Fibroblast of lung (primary cell): Measurements from ENCODE around the gene NKD2. TPM values are rescaled to one million over a fixed set of nuclear protein-coding genes. Genes with fewer than 3 reads are reported as not detected.

Experiments
- DNase-seq, 2 donors: peaks; one replicate each; pipeline versions ENCODE4 v3.0.0 to v3.0.0-alpha.2; 2010; ENCODE audit warnings: low read depth in 2 of 2
- H2AFZ ChIP-seq: 2 replicates; pipeline ENCODE4 v1.5.1; 2012; ENCODE audit warnings: low read length, control low read depth, inconsistent platforms
- H3K27ac ChIP-seq: 2 replicates; pipeline ENCODE4 v1.5.1; 2011; ENCODE audit warnings: low read length, control low read depth; ENCODE audit not compliant: insufficient read depth
- H3K27me3 ChIP-seq: 2 replicates; pipeline ENCODE4 v1.5.1; 2011; ENCODE audit warnings: mild to moderate bottlenecking, low read length; ENCODE audit not compliant: control insufficient read depth, insufficient read depth
- H3K36me3 ChIP-seq: 2 replicates; pipeline ENCODE4 v1.5.1; 2011; ENCODE audit warnings: low read length; ENCODE audit not compliant: control insufficient read depth, insufficient read depth
- H3K4me1 ChIP-seq: 2 replicates; pipeline ENCODE4 v1.5.1; 2011; ENCODE audit warnings: low read length; ENCODE audit not compliant: control insufficient read depth, insufficient read depth; ENCODE audit errors: extremely low read depth
- H3K4me2 ChIP-seq: 2 replicates; pipeline ENCODE4 v1.5.1; 2011; ENCODE audit warnings: low read length, control low read depth; ENCODE audit not compliant: insufficient read depth; ENCODE audit errors: extremely low read depth
- H3K4me3 ChIP-seq, 4 experiments: fragments of 200-600 bp in 1 of 4; sonication (generic) in 1 of 4; replicated peaks in 1 of 4; 2 replicates each; pipeline ENCODE4 v1.5.1; 2011 to 2016; ENCODE audit warnings: low read length in 4 of 4, low read depth in 3 of 4, mild to moderate bottlenecking in 3 of 4, control low read depth in 2 of 4, inconsistent platforms in 1 of 4, mixed read lengths in 1 of 4; ENCODE audit not compliant: insufficient read depth in 1 of 4; ENCODE audit errors: control extremely low read depth in 1 of 4
- H3K79me2 ChIP-seq: 2 replicates; pipeline ENCODE4 v1.5.1; 2012; ENCODE audit warnings: mild to moderate bottlenecking, low read length, inconsistent platforms; ENCODE audit not compliant: control insufficient read depth, insufficient read depth
- H3K9ac ChIP-seq: 2 replicates; pipeline ENCODE4 v1.5.1; 2011; ENCODE audit warnings: mild to moderate bottlenecking, low read length, control low read depth; ENCODE audit not compliant: insufficient read depth
- H3K9me3 ChIP-seq: 2 replicates; pipeline ENCODE4 v1.5.1; 2012; ENCODE audit warnings: low read depth, low read length; ENCODE audit not compliant: control insufficient read depth, insufficient read depth
- H4K20me1 ChIP-seq: 2 replicates; pipeline ENCODE4 v1.5.1; 2011; ENCODE audit warnings: low read length; ENCODE audit not compliant: control insufficient read depth, insufficient read depth; ENCODE audit errors: extremely low read depth
- EZH2 ChIP-seq: IDR thresholded peaks from 2 replicates; pipeline ENCODE4 v1.5.1; 2012; ENCODE audit warnings: low read length, control low read depth, mild to moderate bottlenecking; ENCODE audit errors: missing control alignments
- polyA plus RNA-seq, 2 donors: library from polyadenylated mRNA; depleted of rRNA in 1 of 2; stranded (reverse) in 1 of 2; unstranded in 1 of 2; fragments of >200 nt; gene quantifications; 2 replicates each; pipeline ENCODE4 v1.2.1, GENCODE V29; 2011 to 2012; ENCODE audit warnings: missing spikeins in 1 of 2
- total RNA-seq: library from RNA; depleted of rRNA; stranded (reverse); fragments of >200 nt; gene quantifications from 2 replicates; pipeline ENCODE4 v1.2.1, GENCODE V29; 2014
- TF ChIP-seq, protein P1 (sequence below), 2 donors: IDR thresholded peaks in 1 of 2; conservative IDR thresholded peaks in 1 of 2; 1 replicate in 1 of 2; 2 replicates in 1 of 2; pipeline ENCODE4 v1.5.1; 2011 to 2012; ENCODE audit warnings: low read length in 2 of 2, control low read depth in 1 of 2, inconsistent platforms in 1 of 2, low read depth in 1 of 2, mild to moderate bottlenecking in 1 of 2

Gene NKD2
- total and polyA plus RNA-seq, 2 donors (not counting 1 experiment from before 2014, with no cell fraction given): under 0.01 TPM; not detected in 1

DNA sequence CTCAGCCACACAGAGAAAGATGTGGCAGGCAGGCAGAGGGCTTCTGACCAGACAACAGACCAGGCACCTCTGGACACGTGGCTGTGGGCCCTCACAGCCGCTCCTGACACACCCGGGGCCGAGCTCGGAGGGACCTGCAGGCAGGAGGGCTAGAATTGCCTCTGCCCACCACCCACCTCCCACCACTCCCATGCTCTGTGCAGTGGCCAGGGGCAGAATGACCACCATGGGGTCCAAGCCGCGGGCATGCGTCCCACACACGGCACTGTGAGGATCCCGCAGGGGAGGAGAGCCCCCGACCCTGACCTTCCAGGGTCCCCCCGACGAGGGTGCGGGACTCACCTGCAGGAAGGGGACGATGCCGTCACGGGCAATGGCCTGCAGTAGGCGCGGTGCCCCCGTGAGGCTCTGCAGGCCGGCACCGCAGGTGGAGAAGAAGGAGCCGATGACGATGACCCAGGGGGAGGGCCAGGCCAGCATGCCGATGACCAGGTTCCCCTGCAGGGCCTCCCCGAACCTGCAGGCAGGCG lies 69.0 kb downstream of the NKD2 start:
- H3K36me3 ChIP-seq: peaks cover 1% of the 10 kb centered on the region
- no peak overlapping the region for H2AFZ ChIP-seq
- no peaks in the 10 kb centered on the region for H4K20me1 ChIP-seq
- no peak for DNase-seq
- no peak overlapping the region for H3K9ac ChIP-seq
- TF ChIP-seq, protein P1, sequence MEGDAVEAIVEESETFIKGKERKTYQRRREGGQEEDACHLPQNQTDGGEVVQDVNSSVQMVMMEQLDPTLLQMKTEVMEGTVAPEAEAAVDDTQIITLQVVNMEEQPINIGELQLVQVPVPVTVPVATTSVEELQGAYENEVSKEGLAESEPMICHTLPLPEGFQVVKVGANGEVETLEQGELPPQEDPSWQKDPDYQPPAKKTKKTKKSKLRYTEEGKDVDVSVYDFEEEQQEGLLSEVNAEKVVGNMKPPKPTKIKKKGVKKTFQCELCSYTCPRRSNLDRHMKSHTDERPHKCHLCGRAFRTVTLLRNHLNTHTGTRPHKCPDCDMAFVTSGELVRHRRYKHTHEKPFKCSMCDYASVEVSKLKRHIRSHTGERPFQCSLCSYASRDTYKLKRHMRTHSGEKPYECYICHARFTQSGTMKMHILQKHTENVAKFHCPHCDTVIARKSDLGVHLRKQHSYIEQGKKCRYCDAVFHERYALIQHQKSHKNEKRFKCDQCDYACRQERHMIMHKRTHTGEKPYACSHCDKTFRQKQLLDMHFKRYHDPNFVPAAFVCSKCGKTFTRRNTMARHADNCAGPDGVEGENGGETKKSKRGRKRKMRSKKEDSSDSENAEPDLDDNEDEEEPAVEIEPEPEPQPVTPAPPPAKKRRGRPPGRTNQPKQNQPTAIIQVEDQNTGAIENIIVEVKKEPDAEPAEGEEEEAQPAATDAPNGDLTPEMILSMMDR (conservative IDR thresholded peaks at IDR 0.05 in 1 of 2, IDR thresholded peaks at IDR 0.05 in 1 of 2; ENCODE audit: low read depth in 1 of 2, low read length in 2 of 2): no peak
- no peak for TF ChIP-seq EZH2
- H3K27me3 ChIP-seq: no peaks in the 10 kb centered on the region
- no peak overlapping the region for H3K4me2 ChIP-seq
- no peaks in the 10 kb centered on the region for H3K4me1 ChIP-seq
- H3K27ac ChIP-seq: no peak overlapping the region
- no peak overlapping the region for H3K4me3 ChIP-seq
- H3K9me3 ChIP-seq: no peaks in the 10 kb centered on the region
- H3K79me2 ChIP-seq: no peaks in the 10 kb centered on the region

DNA sequence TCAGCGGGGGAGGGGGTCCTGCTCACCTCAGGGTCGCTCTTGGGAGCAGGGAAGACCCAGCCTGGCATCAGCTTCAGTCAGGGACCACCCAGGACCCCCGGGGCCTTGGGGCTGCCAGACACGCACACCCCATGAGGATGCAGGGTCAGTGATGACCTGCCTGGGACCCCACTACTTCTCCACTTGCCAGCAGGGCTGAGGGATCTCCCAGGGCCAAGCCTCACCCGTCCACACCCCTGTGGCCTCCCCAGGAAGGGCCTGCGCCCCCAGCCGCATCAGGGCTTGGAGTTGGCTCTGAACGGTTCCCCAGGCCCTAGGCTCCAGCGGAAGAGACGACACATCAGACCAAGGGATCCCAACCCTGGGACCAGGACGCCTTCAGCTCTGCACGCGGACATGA lies 69.6 kb downstream of the NKD2 start:
- Histone ChIP-seq H3K27me3 (no peaks in the 10 kb centered on the region), H3K4me3 (no peak overlapping the region), H3K36me3 (peaks cover 1% of the 10 kb centered on the region), H3K9me3 (no peaks in the 10 kb centered on the region), H3K27ac (no peak overlapping the region), H3K4me1 (no peaks in the 10 kb centered on the region), H4K20me1 (no peaks in the 10 kb centered on the region), H3K9ac (no peak overlapping the region), H3K4me2 (no peak overlapping the region), H2AFZ (no peak overlapping the region), H3K79me2 (no peaks in the 10 kb centered on the region)
- no peak for DNase-seq
- no peak for TF ChIP-seq EZH2
- TF ChIP-seq, protein P1 (conservative IDR thresholded peaks at IDR 0.05 in 1 of 2, IDR thresholded peaks at IDR 0.05 in 1 of 2; ENCODE audit: low read depth in 1 of 2, low read length in 2 of 2): no peak

DNA sequence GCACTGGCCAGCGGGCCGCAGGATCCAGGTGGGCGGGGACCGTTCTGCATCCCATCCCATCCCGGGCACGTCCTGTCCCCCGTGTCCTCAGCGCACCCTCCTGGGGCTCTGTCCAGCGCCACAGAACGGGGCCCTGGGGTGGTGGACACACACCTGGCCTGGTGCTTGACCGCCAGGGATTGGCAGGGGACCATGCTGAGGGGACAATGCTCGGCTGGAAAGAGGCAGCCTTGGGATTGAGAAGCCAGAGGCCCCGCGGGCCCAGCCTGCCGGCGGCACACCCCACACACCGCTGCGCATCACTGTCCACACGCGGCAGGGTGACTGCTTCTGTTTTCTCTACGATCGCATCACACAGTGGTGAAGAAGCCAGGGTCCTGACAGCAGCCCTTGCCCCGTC lies 70.2 kb downstream of the NKD2 start:
- TF ChIP-seq, protein P1 (conservative IDR thresholded peaks at IDR 0.05 in 1 of 2, IDR thresholded peaks at IDR 0.05 in 1 of 2; ENCODE audit: low read depth in 1 of 2, low read length in 2 of 2): no peak
- TF ChIP-seq EZH2: no peak

More for the DNA sequence above, 70.2 kb downstream of the NKD2 start:
- DNase-seq: no peak
- no peak overlapping the region for H2AFZ ChIP-seq
- H3K4me1 ChIP-seq: no peaks in the 10 kb centered on the region
- no peaks in the 10 kb centered on the region for H3K79me2 ChIP-seq
- no peaks in the 10 kb centered on the region for H3K9me3 ChIP-seq
- no peak overlapping the region for H3K9ac ChIP-seq
- H3K27ac ChIP-seq: no peak overlapping the region
- no peaks in the 10 kb centered on the region for H4K20me1 ChIP-seq
- no peaks in the 10 kb centered on the region for H3K27me3 ChIP-seq
- no peak overlapping the region for H3K4me3 ChIP-seq
- no peaks in the 10 kb centered on the region for H3K36me3 ChIP-seq
- no peak overlapping the region for H3K4me2 ChIP-seq
